C4-2B (cell line): ENCODE results near the gene RAC3.

Experiments used
- ZFX ChIP-seq: fragments of 450-650 bp; IDR thresholded peaks from 2 replicates; pipeline ENCODE4 v1.6.1; 2017
- TF ChIP-seq, protein P1 (sequence below): fragments of 450-650 bp; conservative IDR thresholded peaks from 2 replicates; pipeline ENCODE4 v1.5.1; 2017; ENCODE audit warnings: mild to moderate bottlenecking

- TF ChIP-seq, protein P1, sequence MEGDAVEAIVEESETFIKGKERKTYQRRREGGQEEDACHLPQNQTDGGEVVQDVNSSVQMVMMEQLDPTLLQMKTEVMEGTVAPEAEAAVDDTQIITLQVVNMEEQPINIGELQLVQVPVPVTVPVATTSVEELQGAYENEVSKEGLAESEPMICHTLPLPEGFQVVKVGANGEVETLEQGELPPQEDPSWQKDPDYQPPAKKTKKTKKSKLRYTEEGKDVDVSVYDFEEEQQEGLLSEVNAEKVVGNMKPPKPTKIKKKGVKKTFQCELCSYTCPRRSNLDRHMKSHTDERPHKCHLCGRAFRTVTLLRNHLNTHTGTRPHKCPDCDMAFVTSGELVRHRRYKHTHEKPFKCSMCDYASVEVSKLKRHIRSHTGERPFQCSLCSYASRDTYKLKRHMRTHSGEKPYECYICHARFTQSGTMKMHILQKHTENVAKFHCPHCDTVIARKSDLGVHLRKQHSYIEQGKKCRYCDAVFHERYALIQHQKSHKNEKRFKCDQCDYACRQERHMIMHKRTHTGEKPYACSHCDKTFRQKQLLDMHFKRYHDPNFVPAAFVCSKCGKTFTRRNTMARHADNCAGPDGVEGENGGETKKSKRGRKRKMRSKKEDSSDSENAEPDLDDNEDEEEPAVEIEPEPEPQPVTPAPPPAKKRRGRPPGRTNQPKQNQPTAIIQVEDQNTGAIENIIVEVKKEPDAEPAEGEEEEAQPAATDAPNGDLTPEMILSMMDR: no peak
- TF ChIP-seq ZFX: no peak
Measured at GRCh38 chr17:82017612-82018151, 13.8 kb upstream of the RAC3 start.
